Vagina (tissue), 2 donors: ENCODE measurements around the gene GGNBP2. TPM values are rescaled to one million over a fixed set of nuclear protein-coding genes. Genes with fewer than 3 reads are reported as not detected.

Experiments used
- DNase-seq, 2 donors: peaks; one replicate each; pipeline ENCODE4 v3.0.0-alpha.2; 2017; ENCODE audit errors: extremely low spot score in 2 of 2
- H3K27ac ChIP-seq: fragments of 200-600 bp; sonication (generic); one replicate; pipeline ENCODE4 v1.5.1; 2019
- H3K27me3 ChIP-seq: fragments of 200-600 bp; sonication (generic); one replicate; pipeline ENCODE4 v1.5.1; 2019
- H3K36me3 ChIP-seq, 2 donors: fragments of 200-600 bp; sonication (generic); one replicate each; pipeline ENCODE4 v1.5.1; 2017 to 2019
- H3K4me1 ChIP-seq: fragments of 200-600 bp; sonication (generic); one replicate; pipeline ENCODE4 v1.5.1; 2019
- H3K4me3 ChIP-seq, 2 donors: fragments of 200-600 bp; sonication (generic); 1 replicate in 1 of 2; 2 replicates in 1 of 2; pipeline ENCODE4 v1.5.1; 2016 to 2019
- H3K9me3 ChIP-seq: fragments of 200-600 bp; sonication (generic); one replicate; pipeline ENCODE4 v1.5.1; 2019
- CTCF ChIP-seq, 3 experiments: fragments of 450-650 bp in 2 of 3; fragments of 200-600 bp in 1 of 3; sonication (generic) in 1 of 3; IDR thresholded peaks; one replicate each; pipeline ENCODE4 v1.5.1; 2017 to 2019; ENCODE audit warnings: antibody characterized with exemption in 3 of 3, mild to moderate bottlenecking in 2 of 3, moderate library complexity in 2 of 3
- POLR2A ChIP-seq, 2 donors: fragments of 450-650 bp; IDR thresholded peaks; one replicate each; pipeline ENCODE4 v1.6.1; 2017; ENCODE audit warnings: antibody characterized with exemption in 2 of 2, mild to moderate bottlenecking in 2 of 2, moderate library complexity in 2 of 2
- POLR2AphosphoS5 ChIP-seq, 2 donors: sonication (generic); formaldehyde crosslinking; IDR thresholded peaks; one replicate each; pipeline ENCODE4 v1.9.0; 2017; ENCODE audit warnings: antibody characterized with exemption in 2 of 2, mild to moderate bottlenecking in 2 of 2, low read depth in 1 of 2; ENCODE audit not compliant: insufficient read depth in 1 of 2
- intact Hi-C: fragments of 100-400 bp; cut with DNase I; formaldehyde crosslinking; loops from one replicate; pipeline ENCODE4 v1.15.1; 2023
- total RNA-seq: library from RNA; depleted of rRNA; stranded (reverse); fragments of >200 nt; gene quantifications from one replicate; pipeline ENCODE4 v1.2.3, GENCODE V29; 2016

Gene GGNBP2
- total RNA-seq, 1 donor from 2014 or later: 47.9 TPM

GRCh38 chr17:36614933-36615332 is 70.2 kb downstream of the GGNBP2 start:
- TF ChIP-seq POLR2AphosphoS5 (IDR thresholded peaks at IDR 0.05; ENCODE audit: insufficient read depth in 1 of 2, low read depth in 1 of 2): no peak
- TF ChIP-seq POLR2A (IDR thresholded peaks at IDR 0.05): no peak
- no peak for TF ChIP-seq CTCF (IDR thresholded peaks at IDR 0.05)
- intact Hi-C loops: no loop called here
- Histone ChIP-seq H3K27me3 (no peaks in the 10 kb centered on the region), H3K4me3 (no peak overlapping the region), H3K36me3 (no peaks in the 10 kb centered on the region), H3K9me3 (no peaks in the 10 kb centered on the region), H3K4me1 (no peaks in the 10 kb centered on the region), H3K27ac (no peak overlapping the region)
- DNase-seq: no peak

DNA sequence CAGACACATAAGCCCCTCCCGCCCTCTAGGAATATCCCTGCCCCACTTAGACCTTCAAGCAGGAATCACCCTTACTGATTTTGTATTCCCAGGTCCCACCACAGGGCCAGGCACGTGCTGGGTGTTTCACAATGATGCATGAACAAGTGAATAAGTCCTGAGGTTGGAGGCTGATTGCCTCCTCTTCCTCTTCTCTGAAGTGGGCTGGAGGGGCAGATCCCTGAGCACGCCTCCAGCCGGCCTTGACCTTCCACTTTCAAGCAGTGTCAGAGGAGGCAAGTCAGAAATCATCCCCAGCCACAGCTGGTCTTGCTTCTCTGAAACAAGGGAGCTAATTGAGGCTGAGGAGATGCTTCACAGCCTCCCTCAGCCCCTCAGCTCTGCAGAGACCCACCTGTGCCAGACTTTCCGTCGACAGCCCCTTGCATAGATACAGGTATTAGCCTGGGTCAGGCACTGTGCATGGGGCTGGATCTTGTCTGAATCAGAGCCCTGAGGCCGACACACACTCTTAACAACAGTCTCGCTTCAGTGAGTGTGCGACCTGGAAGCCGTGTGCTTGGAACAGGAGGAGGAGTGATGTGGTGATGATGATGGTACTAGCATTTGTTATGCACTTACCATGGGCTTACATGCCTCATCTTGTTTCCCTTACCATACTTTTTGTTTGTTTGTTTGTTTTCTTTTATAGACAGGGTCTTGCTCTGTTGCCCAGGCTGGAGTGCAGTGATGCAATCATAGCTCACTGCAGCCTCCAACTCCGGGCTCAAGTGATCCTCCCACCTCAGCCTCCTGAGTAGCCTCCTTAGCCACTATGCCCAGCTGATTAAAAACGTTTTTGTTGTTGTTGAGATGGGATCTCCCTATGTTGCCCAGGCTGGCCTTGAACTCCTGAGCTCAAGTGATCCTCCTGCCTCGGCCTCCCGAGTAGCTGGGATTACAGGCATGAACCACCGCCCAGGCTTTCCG is 71.6 kb downstream of the GGNBP2 start:
- no peak for TF ChIP-seq POLR2AphosphoS5 (IDR thresholded peaks at IDR 0.05; ENCODE audit: insufficient read depth in 1 of 2, low read depth in 1 of 2)
- no peak for TF ChIP-seq POLR2A (IDR thresholded peaks at IDR 0.05)
- TF ChIP-seq CTCF (IDR thresholded peaks at IDR 0.05): no peak
- H3K27ac ChIP-seq: no peak overlapping the region
- no peaks in the 10 kb centered on the region for H3K36me3 ChIP-seq
- no peak for DNase-seq
- no peaks in the 10 kb centered on the region for H3K9me3 ChIP-seq
- intact Hi-C loops: no loop called here
- H3K4me1 ChIP-seq: no peaks in the 10 kb centered on the region
- no peak overlapping the region for H3K4me3 ChIP-seq
- no peaks in the 10 kb centered on the region for H3K27me3 ChIP-seq

DNA sequence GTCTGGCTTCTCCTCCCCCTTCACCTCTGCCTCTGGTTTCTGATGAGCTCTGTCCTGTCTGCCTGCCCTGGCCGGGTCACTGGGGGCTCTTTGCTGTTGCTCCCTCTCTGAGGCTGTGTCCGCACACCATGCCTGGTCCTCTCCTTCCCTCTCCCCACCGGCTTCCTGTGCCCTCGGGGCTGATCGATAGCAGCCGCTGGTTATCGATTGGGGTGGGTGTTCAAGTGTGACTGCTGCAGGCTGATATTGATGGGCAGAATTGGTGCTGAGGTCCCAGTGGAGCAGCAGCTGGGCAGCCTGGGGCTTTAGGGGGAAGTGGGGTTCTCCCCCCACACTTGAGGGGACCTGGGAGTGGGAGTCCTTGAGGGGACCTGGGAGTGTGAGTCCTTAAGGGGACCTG is 73.1 kb downstream of the GGNBP2 start:
- Histone ChIP-seq H3K4me3 (no peak overlapping the region), H3K36me3 (no peaks in the 10 kb centered on the region), H3K27me3 (no peaks in the 10 kb centered on the region), H3K27ac (no peak overlapping the region), H3K9me3 (no peaks in the 10 kb centered on the region), H3K4me1 (no peaks in the 10 kb centered on the region)
- intact Hi-C loops: no loop called here
- TF ChIP-seq POLR2A (IDR thresholded peaks at IDR 0.05): no peak
- TF ChIP-seq CTCF (IDR thresholded peaks at IDR 0.05): no peak
- no peak for TF ChIP-seq POLR2AphosphoS5 (IDR thresholded peaks at IDR 0.05; ENCODE audit: insufficient read depth in 1 of 2, low read depth in 1 of 2)
- DNase-seq: no peak

DNA sequence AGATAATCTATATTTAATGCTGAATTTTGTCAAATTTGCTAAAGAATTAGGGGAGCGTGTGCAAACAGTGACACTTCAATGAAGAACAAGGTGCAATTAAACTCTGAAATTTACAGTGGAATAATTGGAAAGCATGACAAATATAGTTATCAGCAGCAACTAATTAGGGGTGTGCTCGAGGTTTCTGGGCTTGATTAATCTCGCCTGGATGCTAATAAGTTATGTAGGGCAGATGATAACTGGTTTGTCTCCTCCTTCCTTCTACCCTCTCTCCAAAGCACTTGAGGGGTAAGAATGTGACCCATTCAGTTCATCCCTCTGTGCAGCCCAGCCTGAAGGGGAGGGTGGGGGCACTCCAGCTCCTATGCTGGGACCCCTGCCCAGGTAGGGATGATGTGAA is 78.6 kb downstream of the GGNBP2 start:
- Histone ChIP-seq H3K4me3 (no peak overlapping the region), H3K27me3 (no peaks in the 10 kb centered on the region), H3K27ac (no peak overlapping the region), H3K4me1 (no peaks in the 10 kb centered on the region), H3K9me3 (no peaks in the 10 kb centered on the region), H3K36me3 (no peaks in the 10 kb centered on the region)
- no peak for TF ChIP-seq CTCF (IDR thresholded peaks at IDR 0.05)
- no peak for TF ChIP-seq POLR2A (IDR thresholded peaks at IDR 0.05)
- TF ChIP-seq POLR2AphosphoS5 (IDR thresholded peaks at IDR 0.05; ENCODE audit: insufficient read depth in 1 of 2, low read depth in 1 of 2): no peak
- no peak for DNase-seq
- intact Hi-C loops: no loop called here

DNA sequence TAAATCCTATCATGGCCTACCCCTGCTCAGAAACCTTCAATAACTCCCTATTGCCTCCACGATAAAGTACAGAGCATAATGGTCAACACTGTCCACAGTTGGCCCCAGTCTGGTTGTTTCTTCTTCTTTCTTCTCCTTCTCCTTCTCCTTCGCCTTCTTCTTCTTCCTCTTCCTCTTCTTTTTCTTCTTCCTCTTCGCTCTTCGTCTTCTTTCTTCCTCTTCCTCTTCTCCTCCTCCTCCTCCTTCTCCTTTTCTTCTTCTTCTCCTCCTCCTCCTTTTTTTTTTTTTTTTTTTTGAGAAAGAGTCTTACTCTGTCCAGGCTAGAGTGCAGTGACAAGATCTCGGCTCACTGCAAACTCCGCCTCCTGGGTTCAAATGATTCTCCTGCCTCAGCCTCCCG is 80.5 kb downstream of the GGNBP2 start:
- no peak for DNase-seq
- Histone ChIP-seq H3K9me3 (no peaks in the 10 kb centered on the region), H3K4me3 (no peak overlapping the region), H3K27me3 (no peaks in the 10 kb centered on the region), H3K4me1 (no peaks in the 10 kb centered on the region), H3K27ac (no peak overlapping the region), H3K36me3 (no peaks in the 10 kb centered on the region)
- intact Hi-C loops: loop anchor here (5.0 kb wide), 1 partner anchor 432 kb away; no protein-coding TSS in a partner anchor
- TF ChIP-seq POLR2A (IDR thresholded peaks at IDR 0.05) (no peak), POLR2AphosphoS5 (IDR thresholded peaks at IDR 0.05; ENCODE audit: insufficient read depth in 1 of 2, low read depth in 1 of 2) (no peak), CTCF (IDR thresholded peaks at IDR 0.05) (no peak)
